ENCODE data around the gene PCDHGA8.

GRCh38 chr5:141399555-141400258, 7.3 kb downstream of the PCDHGA8 start:
- no peak for TF ChIP-seq POLR2A (IDR thresholded peaks at IDR 0.05)
- TF ChIP-seq CTCF (IDR thresholded peaks at IDR 0.05): no peak

All from heart left ventricle (tissue), 13 donors.